NCI-H526 (cell line): ENCODE measurements around the gene ANTXR2.
"Not testable (repeated sequence)": the region's sequence is repeated elsewhere in the genome, so short reads cannot be mapped to it uniquely, and the experiment has no call there.

Experiments used
- DNase-seq, 2 experiments: peaks; one replicate each; lab custom pipeline; 2025; lab: John Stamatoyannopoulos, UW

Gene ANTXR2

DNA sequence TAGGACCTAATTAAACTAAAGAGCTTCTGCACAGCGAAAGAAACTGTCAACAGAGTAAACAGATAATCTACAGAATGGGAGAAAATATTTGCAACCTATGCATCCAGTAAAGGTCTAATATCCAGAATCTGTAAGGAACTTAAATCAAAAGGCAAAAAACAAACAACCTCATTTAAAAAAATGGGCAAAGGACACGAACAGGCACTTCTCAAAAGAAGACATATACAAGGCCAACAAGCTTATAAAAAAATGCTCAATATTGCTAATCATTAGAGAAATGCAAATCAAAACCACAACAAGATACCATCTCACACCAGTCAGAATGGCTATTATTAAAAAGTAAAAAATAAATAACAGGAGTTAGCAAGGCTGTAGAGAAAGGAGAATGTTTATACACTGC lies 81.9 kb downstream of the ANTXR2 start:
- not testable (repeated sequence) for DNase-seq

DNA sequence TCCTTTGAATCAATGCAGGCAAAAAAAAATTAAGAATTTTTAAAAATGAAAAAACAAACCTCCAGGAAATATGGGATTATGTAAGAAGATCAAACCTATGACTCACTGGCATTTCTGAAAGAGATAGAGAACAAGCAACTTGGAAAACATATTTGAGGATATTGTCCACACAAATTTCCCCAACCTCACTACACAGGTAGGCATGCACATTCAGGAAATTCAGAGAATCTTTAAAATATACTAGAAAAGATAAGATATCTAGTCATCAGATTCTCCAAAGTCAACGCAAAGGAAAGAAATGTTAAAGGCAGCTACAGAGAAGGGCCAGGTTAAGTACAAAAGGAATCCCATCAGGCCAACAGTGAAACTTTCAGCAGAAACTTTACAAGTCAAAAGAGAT lies 85.6 kb downstream of the ANTXR2 start:
- DNase-seq: no peak

DNA sequence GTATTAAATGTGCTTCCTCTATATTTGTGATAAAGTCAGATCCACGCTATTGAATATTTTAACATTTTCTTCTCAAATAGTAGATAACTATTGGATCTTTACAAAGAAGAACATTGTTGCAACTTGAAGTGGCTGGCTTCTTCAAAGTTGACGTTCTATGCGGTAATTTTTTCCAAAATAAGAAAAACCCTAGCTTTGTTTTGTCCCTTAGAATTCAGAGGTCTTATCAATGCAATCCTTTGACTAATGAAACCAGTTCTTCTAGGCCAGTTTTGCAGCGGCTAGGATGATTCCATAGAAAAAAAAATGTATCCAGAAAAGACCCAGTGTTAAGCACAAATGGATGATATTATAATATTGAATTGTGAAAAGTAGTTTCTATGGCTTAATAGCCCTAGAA lies 89.6 kb downstream of the ANTXR2 start:
- DNase-seq: no peak

DNA sequence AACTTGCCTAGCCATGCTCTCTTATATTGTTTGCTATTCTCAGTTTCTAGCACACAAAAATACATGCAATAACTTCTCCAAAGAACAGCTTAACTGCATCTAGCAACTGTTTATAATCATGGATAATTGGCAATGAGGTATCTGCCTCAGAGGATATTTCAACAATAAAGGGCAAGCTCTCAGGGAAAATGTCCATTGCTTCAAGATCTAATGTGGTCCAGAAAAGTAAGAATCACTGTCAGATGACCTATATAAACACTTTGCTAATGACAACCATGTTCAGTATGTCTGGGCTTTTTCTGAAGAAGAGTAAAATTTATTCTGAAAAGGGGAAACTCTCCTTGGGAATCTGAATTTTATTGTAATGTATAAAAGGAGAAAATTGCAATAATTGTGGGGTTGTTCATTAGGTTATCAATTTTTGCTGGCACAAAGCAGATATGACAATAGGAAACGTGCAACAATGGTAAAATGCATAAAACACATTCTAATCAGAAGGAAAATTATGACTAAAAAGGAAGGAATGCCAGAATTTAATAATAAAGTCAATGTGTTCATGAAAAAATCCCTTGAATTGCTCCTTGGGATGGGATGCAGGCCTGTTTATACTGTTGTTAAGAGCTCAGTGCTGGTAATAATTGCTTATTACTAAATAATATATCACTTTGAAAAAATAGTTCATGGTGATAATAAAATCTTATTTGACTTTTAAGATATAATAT lies 90.3 kb downstream of the ANTXR2 start:
- no peak for DNase-seq

DNA sequence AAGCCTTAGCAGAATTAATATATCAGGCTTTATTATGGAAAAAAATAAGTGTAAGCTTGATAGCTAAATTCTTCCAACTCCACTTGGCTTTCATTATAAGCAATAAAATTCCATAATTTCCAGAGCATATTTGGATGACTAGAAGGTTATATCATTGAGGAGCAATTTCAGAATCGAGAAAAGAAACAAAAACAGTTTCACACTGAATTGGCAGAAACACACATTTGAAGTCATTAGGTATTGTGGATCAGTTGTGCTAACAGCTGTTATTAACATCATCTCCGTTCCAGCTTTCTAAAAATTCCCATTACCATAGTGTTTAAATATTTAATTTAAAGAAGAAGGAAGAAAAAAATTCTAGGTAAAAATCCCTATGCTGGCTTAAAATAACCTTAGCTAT lies 92.6 kb downstream of the ANTXR2 start:
- no peak for DNase-seq

DNA sequence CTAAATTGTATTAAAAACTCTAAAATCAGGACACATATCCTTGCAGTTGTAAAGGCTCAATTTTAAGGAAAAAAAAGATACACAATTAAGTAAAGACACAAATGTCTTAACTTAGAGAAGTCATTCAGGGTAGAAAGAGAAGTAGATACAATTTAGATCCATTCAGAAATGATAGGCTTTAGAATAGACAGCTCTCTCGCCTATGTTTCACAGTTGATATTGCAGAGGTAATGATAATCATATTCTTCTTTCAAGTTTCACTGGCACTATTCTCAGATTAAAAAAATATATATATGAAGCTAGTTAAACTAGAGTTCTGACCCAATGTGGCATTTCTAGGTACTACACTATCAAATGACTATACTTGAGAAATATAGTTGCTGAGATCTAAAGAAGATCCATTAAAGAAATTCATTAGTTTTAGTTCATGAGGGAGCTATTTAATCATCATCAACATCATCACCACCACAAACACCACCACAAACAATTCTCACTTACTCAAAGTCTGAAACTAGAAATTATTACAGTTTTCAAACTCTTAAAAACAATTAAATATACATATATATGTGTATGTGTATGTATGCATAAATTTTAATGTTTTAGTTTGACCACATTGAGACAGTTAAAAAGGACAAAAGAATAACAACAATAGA lies 93.1 kb downstream of the ANTXR2 start:
- DNase-seq: no peak

DNA sequence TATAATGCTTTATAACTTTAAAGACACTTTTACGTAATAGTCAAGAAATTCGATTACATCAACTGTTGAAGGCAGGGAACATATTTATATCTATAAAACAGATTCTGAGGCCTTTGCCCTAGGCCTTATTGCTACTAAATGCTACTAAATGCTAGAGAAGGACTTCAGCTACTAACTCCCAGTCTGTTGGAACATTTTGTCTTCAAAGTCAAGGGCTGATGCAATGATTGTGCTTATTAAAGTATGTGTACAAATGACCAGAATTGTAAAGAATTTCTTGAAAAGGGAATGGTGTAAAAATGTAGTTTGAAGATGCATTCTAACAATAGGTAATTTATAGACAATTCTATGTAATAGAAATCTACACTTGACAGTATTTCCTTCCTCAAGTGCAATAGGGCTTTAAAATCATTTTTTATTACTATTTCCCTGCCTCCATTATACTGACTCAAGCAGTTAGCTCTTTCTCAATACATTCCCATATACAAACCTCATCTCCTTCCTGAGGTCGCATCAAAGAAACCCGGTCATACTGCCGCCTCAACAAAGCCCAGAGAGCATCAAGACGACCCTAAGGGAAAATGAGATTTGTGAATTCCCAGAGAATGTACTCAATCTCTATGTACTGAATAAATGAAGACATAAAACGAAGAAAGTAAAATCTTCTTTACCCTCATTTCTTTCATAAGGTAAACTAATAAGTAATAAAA lies 95.7 kb downstream of the ANTXR2 start:
- no peak for DNase-seq

DNA sequence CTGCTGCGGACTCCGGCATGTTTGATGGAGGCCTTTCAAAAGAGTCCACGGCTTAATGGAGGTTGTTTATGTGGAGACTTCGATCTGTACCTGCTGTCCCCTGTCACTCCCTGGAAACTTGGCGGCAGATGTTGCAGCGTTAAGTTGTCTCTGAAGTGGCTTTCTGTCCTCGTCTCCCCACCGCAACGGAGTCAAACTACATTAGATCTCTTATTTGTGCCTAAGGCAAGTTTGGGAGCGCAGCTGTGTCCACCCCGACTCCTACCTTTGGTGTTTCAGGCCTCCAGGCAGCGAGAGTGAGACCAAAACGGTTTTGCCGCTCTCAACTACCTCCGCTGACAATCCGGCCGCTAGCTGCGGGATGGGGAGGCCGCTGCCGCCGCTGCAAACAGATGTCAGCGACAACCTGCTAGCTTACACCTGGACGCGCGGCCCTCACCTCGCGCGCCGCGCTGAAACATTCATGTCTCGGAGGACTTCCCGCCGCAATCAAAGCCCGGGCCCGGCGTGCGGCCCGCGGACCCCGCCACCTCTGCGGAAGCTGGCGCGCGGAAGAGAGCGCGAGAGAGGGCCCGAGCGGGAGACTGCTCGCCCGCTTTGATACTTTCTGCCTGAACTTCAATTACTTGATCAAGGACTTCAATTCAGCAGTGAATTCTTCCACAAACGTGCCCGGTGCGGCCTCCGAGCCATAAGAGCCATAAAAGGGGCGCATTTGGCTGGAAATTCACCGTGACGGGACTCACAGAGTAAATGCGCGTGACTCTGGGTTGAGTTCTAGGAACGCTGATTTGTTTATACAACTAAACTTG lies 108.4 kb downstream of the ANTXR2 start:
- no peak for DNase-seq

DNA sequence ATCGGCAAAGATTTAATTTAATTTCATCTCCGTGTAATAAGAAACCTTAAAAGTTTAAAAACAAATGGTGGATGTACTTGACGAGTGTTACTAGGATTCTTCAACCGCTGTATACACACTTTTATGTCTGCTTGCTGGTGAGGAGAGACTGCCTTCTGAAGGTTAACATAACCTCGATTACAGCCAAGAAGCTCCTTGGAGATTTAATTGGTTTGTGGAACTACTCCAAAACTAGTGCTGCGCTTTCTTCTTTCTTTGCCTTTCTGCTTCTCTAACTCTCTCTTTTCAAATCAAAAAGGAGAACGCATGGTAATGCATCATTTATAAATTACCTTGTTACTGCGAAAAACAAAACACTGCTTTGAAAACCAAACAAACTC lies 109.0 kb downstream of the ANTXR2 start:
- DNase-seq: no peak

DNA sequence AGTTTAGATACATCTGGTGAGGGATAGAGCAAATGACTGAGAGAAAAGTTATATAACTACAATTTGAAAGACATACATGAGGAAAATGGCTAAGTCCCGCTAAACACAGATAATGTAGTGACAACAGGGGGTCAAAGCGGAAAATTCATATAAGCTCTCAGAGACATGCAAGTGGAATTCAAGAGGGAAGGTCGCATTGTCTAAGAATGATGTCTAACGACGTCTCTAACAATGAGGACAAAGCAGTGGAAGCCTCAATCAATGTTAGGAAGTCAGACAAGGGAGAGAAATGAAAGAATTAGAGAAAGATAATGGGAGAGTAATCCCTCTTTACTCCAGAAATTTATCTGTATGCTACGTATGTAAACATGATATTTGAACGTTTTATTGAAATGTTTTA lies 113.4 kb downstream of the ANTXR2 start:
- no peak for DNase-seq

DNA sequence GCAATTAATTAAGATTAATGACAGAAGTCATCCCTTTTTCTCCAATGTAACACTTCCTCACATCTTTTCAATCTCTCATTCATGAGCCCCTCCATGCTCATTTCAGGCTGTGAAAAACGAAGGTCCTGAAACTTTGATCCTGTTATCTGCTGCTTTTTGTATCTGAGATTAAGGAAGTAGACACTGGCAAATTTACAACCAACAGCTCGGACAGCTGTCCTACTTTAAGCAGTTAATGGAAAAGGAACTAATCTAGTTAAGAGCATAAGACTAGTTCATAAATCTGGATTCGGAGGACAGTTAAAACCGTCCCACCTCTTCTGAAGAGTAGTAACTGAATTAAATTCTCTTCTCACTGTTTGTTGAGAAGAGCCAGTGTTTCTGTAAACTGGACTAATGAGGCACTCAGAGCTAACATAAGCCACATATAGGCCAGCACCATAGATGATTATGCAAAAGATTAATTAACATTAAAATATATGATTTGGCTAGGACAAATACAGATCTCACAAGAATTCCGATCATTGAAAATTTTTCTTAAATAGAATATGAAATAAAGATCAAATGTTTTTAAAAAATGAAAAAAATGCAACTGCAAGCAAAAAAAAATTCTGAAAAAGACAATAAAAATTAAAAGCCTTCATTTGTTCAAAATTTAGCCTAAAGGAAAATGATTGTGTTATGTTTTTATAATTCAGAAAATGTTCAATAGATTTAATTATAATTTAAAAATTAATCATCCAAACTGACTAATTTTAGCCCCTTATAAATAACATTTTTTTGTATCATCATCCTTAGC lies 114.4 kb downstream of the ANTXR2 start:
- DNase-seq: no peak

DNA sequence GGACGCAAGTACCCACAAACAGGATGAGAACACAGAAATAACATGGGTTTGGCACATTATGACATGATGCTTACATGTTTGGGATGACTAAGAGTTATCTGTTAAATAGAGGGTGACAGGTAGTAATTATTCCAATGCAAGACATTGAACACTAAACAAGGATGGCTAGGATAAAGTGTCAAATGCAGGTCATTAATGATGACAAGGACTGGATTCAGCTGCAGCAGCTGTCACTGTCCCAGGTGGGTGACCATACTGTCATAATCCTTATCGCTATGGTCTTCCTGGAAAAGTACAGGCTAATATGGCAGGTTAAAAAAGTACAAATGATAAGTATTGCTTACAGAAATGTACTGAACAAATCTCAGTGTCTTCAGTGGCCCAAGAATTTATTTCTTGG lies 123.9 kb downstream of the ANTXR2 start:
- no peak for DNase-seq

DNA sequence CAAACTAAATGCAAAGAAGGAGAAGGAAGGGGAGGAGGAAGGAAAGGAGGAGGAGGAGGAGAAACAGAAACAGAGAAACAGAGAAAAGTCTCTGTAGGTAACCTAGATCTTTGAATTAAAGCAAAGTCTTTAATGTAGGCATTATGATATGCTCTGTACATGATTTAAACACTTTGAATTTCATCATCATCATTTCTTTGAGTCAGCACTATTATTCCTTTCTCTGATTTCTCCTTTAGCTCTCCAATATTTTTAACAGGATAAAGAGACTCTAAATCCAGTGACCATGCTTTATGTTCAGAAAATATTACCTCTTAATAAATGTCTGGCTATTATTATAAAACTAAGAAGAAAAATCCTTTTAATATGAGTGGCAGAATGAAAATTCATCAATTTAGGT lies 124.3 kb downstream of the ANTXR2 start:
- DNase-seq: no peak

DNA sequence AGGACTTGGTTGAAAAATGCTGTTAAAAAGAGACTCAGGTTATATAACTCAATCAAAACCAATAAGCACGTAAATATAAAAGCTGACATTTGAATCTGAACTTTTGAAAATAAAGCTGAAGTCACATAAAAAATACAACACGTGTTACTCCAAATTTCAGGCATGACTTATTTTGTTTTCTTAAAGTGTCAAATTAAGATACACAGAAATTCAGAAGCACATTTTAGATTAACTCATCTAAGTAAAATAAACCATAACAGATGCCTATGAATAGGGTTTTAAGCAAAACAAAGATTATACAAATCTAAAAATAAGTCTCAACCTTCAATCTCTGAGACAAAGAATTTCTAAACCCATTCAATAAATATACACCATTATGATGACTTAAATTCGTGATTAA lies 124.8 kb downstream of the ANTXR2 start:
- no peak for DNase-seq

DNA sequence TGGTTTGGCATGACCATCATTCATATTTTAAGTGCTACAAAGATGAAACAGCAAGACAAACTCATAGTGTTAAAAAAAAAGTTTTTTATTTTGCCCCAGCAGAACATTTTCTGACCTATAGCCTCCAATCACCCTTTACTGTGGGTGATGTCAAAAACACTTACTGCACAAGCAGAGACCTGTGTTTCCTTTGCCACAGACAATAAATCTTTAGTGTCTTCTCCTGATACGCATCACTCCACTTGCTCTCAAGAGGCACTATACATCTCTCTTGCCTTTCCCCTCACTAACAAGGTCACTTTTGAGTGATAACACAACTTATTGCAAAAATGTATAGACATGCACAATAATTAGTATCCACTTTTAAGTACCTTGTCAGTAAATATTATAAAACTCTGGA lies 125.6 kb downstream of the ANTXR2 start:
- DNase-seq: no peak

DNA sequence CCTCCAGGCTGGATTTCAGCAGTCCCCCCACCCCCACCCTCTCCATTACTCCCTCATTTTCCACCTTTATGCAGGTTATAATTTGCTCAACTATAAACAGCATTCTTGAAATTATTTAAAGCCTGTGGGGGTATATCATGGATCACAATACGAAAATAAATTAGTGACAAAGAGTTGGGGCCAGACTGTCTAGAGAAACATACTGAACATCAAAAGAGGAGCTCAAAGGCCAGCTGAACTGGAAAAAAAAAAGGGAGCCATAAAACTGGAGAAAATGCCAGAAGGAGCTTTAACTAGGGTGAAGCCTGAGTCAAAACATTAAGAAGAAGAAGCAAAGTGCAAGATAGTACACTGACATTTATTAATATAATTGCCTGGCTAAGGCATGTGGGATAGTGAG lies 137.8 kb downstream of the ANTXR2 start:
- no peak for DNase-seq

DNA sequence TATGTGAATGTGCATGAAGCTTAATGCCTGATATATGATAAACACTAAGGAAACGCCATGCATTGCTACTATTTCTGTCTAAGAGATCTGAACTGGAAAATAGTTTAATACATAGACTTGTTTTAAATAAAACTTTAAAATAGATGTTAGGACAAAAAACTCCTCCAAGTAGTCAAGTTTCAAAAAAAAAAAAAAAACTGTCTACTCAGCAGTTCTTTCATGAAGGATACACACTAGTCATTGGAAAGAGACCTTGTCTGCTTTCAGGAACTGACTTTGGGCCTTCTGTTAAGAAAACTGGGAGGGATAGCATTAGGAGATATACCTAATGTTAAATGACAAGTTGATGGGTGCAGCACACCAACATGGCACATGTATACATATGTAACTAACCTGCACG lies 138.4 kb downstream of the ANTXR2 start:
- no peak for DNase-seq

DNA sequence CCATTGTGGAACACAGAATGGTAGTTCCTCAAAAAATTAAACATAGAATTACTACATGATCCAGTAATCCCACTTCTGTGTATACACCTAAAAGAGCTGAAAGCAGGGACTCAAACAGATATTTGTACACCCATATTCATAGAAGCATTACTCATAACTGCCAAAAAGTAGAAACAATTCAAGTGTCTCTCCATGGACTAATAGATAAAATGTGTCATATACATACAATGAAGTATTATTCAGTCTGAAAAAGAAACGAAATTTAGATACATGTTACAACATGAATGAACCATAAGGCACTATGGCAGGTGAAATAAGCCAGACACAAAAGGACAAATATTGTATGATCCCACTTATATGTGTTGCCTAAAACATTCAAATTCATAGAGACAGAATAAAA lies 145.1 kb downstream of the ANTXR2 start:
- DNase-seq: no peak

DNA sequence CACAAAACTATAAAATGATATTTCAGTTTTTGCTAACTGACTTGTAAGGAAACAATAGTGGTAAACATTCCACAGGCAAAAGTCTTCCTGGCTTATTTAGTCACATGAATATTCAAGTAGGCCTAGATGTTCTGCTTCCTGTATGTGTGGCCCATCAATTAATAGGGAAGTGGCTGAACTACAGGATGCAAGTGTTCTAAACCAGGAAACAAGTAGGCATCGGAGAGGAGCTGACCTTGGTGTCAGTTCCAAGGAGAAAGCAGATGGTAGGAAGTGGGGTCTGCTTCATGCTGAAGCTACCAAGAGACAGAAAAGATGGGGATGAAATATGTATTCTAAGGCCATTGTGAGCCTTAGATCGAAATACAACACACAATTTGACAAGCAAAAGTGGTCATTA lies 149.7 kb downstream of the ANTXR2 start:
- no peak for DNase-seq

DNA sequence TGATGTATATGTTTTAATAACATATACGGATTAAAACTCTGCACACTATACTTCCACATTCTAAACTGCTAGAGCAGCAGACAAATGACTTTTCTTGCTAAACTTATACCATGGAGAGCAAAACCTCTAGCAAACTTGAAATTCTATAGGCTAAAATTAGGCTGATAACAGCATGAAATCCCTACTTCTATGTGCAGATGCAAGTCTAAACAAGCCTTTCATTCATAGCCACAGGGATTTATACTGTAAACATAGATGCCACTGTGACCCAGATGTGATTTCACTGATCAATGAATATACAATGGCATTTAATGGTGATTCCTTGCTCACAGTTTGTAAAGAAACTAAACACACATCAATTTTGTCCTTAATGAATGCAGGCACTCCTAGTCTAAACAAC lies 151.0 kb downstream of the ANTXR2 start:
- DNase-seq: no peak

DNA sequence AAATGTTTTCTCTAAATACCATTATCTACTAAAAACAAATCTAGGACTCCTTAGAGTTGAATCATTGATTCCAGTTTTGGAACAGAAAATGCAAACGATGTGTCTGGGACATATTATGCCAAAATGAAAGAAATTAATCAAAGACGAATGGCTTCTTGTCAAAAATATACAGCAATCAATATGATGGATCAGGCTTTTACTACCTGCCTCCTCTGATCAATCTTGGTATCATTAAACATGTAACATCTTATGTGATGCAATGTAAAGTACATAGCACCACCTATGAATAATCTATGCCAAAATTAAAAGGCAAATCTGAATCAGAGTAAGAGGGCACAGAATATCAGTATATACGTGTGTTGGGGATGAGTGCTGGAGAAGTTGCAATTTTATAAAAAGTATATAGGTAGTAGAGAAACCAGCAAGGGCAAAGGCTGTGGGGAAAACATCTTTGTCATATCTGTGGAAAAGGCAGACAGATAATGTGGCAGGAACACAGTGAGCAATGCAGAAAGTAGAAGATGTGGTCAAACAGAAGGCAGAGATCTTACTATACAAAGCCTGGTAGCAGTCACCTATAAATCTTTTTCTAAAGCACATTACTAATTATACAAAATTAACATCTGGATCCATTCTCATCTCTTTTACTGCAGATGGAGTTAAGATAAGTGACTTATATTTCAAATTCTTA lies 152.7 kb downstream of the ANTXR2 start:
- DNase-seq: no peak
